ENCODE results near the gene ZNF488.

Gene ZNF488

GRCh38 chr10:47329855-47330254 lies 54.2 kb downstream of the ZNF488 start:
- Histone ChIP-seq H3K36me3 (ENCODE audit: insufficient read depth, low read length) (no peaks in the 10 kb centered on the region), H3K4me1 (ENCODE audit: insufficient read depth, low read length) (no peaks in the 10 kb centered on the region), H3K27me3 (ENCODE audit: control insufficient read depth in 1 of 2, insufficient read depth in 2 of 2, low read length in 2 of 2) (no peaks in the 10 kb centered on the region), H3K9ac (ENCODE audit: low read length) (no peak overlapping the region), H3K9me3 (ENCODE audit: low read length) (no peaks in the 10 kb centered on the region), H3K27ac (ENCODE audit: low read depth, low read length) (no peak overlapping the region), H3K4me3 (ENCODE audit: low read depth in 1 of 2, low read length in 2 of 2) (no peak overlapping the region)

GRCh38 chr10:47326927-47327330 lies 57.2 kb downstream of the ZNF488 start:
- Histone ChIP-seq H3K4me3 (ENCODE audit: low read depth in 1 of 2, low read length in 2 of 2) (no peak overlapping the region), H3K4me1 (ENCODE audit: insufficient read depth, low read length) (no peaks in the 10 kb centered on the region), H3K27ac (ENCODE audit: low read depth, low read length) (no peak overlapping the region), H3K9ac (ENCODE audit: low read length) (no peak overlapping the region), H3K9me3 (ENCODE audit: low read length) (no peaks in the 10 kb centered on the region), H3K27me3 (ENCODE audit: control insufficient read depth in 1 of 2, insufficient read depth in 2 of 2, low read length in 2 of 2) (no peaks in the 10 kb centered on the region), H3K36me3 (ENCODE audit: insufficient read depth, low read length) (no peaks in the 10 kb centered on the region)

GRCh38 chr10:47326306-47326926 lies 57.7 kb downstream of the ZNF488 start:
- no peak overlapping the region for H3K4me3 ChIP-seq (ENCODE audit: low read depth in 1 of 2, low read length in 2 of 2)
- no peak overlapping the region for H3K9ac ChIP-seq (ENCODE audit: low read length)
- H3K9me3 ChIP-seq (ENCODE audit: low read length): no peaks in the 10 kb centered on the region
- no peaks in the 10 kb centered on the region for H3K27me3 ChIP-seq (ENCODE audit: control insufficient read depth in 1 of 2, insufficient read depth in 2 of 2, low read length in 2 of 2)
- H3K27ac ChIP-seq (ENCODE audit: low read depth, low read length): no peak overlapping the region
- no peaks in the 10 kb centered on the region for H3K4me1 ChIP-seq (ENCODE audit: insufficient read depth, low read length)
- no peaks in the 10 kb centered on the region for H3K36me3 ChIP-seq (ENCODE audit: insufficient read depth, low read length)

- Histone ChIP-seq H3K27ac (ENCODE audit: low read depth, low read length) (no peak overlapping the region), H3K4me1 (ENCODE audit: insufficient read depth, low read length) (no peaks in the 10 kb centered on the region), H3K36me3 (ENCODE audit: insufficient read depth, low read length) (no peaks in the 10 kb centered on the region), H3K9me3 (ENCODE audit: low read length) (no peaks in the 10 kb centered on the region), H3K27me3 (ENCODE audit: control insufficient read depth in 1 of 2, insufficient read depth in 2 of 2, low read length in 2 of 2) (no peaks in the 10 kb centered on the region), H3K9ac (ENCODE audit: low read length) (no peak overlapping the region), H3K4me3 (ENCODE audit: low read depth in 1 of 2, low read length in 2 of 2) (no peak overlapping the region)
These were observed 58.5 kb downstream of the ZNF488 start for GRCh38 chr10:47325303-47326291.

- H3K27ac ChIP-seq (ENCODE audit: low read depth, low read length): no peak overlapping the region
- H3K9ac ChIP-seq (ENCODE audit: low read length): no peak overlapping the region
- no peaks in the 10 kb centered on the region for H3K9me3 ChIP-seq (ENCODE audit: low read length)
- H3K27me3 ChIP-seq (ENCODE audit: control insufficient read depth in 1 of 2, insufficient read depth in 2 of 2, low read length in 2 of 2): no peaks in the 10 kb centered on the region
- H3K4me3 ChIP-seq (ENCODE audit: low read depth in 1 of 2, low read length in 2 of 2): no peak overlapping the region
- H3K4me1 ChIP-seq (ENCODE audit: insufficient read depth, low read length): no peaks in the 10 kb centered on the region
- no peaks in the 10 kb centered on the region for H3K36me3 ChIP-seq (ENCODE audit: insufficient read depth, low read length)
These were observed 60.3 kb downstream of the ZNF488 start for GRCh38 chr10:47323636-47324296.

GRCh38 chr10:47323087-47323486 lies 61.0 kb downstream of the ZNF488 start:
- Histone ChIP-seq H3K9ac (ENCODE audit: low read length) (no peak overlapping the region), H3K27ac (ENCODE audit: low read depth, low read length) (no peak overlapping the region), H3K4me3 (ENCODE audit: low read depth in 1 of 2, low read length in 2 of 2) (no peak overlapping the region)

GRCh38 chr10:47322300-47323061 lies 61.6 kb downstream of the ZNF488 start, which contains the start of gene GDF2:
Gene GDF2, plus strand, starts transcription at chr10:47322454. Its CDS starts 215 bp downstream, at chr10:47322669.
- Histone ChIP-seq H3K36me3 (ENCODE audit: insufficient read depth, low read length) (no peaks in the 10 kb centered on the region), H3K4me1 (ENCODE audit: insufficient read depth, low read length) (no peaks in the 10 kb centered on the region), H3K4me3 (ENCODE audit: low read depth in 1 of 2, low read length in 2 of 2) (no peak within 1 kb of the TSS), H3K9me3 (ENCODE audit: low read length) (no peaks in the 10 kb centered on the region), H3K27me3 (ENCODE audit: control insufficient read depth in 1 of 2, insufficient read depth in 2 of 2, low read length in 2 of 2) (no peaks in the 10 kb centered on the region), H3K27ac (ENCODE audit: low read depth, low read length) (no peak within 1 kb of the TSS), H3K9ac (ENCODE audit: low read length) (no peak within 1 kb of the TSS)

More at GRCh38 chr10:47323087-47323486, 61.0 kb downstream of the ZNF488 start:
- Histone ChIP-seq H3K36me3 (ENCODE audit: insufficient read depth, low read length) (no peaks in the 10 kb centered on the region), H3K4me1 (ENCODE audit: insufficient read depth, low read length) (no peaks in the 10 kb centered on the region), H3K9me3 (ENCODE audit: low read length) (no peaks in the 10 kb centered on the region), H3K27me3 (ENCODE audit: control insufficient read depth in 1 of 2, insufficient read depth in 2 of 2, low read length in 2 of 2) (no peaks in the 10 kb centered on the region)

GRCh38 chr10:47321521-47322195 lies 62.4 kb downstream of the ZNF488 start:
- H3K9ac ChIP-seq (ENCODE audit: low read length): no peak overlapping the region
- no peak overlapping the region for H3K27ac ChIP-seq (ENCODE audit: low read depth, low read length)
- no peaks in the 10 kb centered on the region for H3K36me3 ChIP-seq (ENCODE audit: insufficient read depth, low read length)
- H3K9me3 ChIP-seq (ENCODE audit: low read length): no peaks in the 10 kb centered on the region
- H3K4me3 ChIP-seq (ENCODE audit: low read depth in 1 of 2, low read length in 2 of 2): no peak overlapping the region
- H3K4me1 ChIP-seq (ENCODE audit: insufficient read depth, low read length): no peaks in the 10 kb centered on the region
- no peaks in the 10 kb centered on the region for H3K27me3 ChIP-seq (ENCODE audit: control insufficient read depth in 1 of 2, insufficient read depth in 2 of 2, low read length in 2 of 2)

GRCh38 chr10:47320812-47321211 lies 63.3 kb downstream of the ZNF488 start:
- no peaks in the 10 kb centered on the region for H3K36me3 ChIP-seq (ENCODE audit: insufficient read depth, low read length)
- H3K27ac ChIP-seq (ENCODE audit: low read depth, low read length): no peak overlapping the region
- no peak overlapping the region for H3K9ac ChIP-seq (ENCODE audit: low read length)
- no peaks in the 10 kb centered on the region for H3K4me1 ChIP-seq (ENCODE audit: insufficient read depth, low read length)
- no peaks in the 10 kb centered on the region for H3K9me3 ChIP-seq (ENCODE audit: low read length)
- H3K4me3 ChIP-seq (ENCODE audit: low read depth in 1 of 2, low read length in 2 of 2): no peak overlapping the region
- no peaks in the 10 kb centered on the region for H3K27me3 ChIP-seq (ENCODE audit: control insufficient read depth in 1 of 2, insufficient read depth in 2 of 2, low read length in 2 of 2)

- Histone ChIP-seq H3K9me3 (ENCODE audit: low read length) (no peaks in the 10 kb centered on the region), H3K9ac (ENCODE audit: low read length) (no peak overlapping the region), H3K27me3 (ENCODE audit: control insufficient read depth in 1 of 2, insufficient read depth in 2 of 2, low read length in 2 of 2) (no peaks in the 10 kb centered on the region), H3K4me3 (ENCODE audit: low read depth in 1 of 2, low read length in 2 of 2) (no peak overlapping the region), H3K36me3 (ENCODE audit: insufficient read depth, low read length) (no peaks in the 10 kb centered on the region), H3K4me1 (ENCODE audit: insufficient read depth, low read length) (no peaks in the 10 kb centered on the region), H3K27ac (ENCODE audit: low read depth, low read length) (no peak overlapping the region)
These were observed 64.3 kb downstream of the ZNF488 start for GRCh38 chr10:47319784-47320183.
